Calu3 (cell line): ENCODE data around the gene MCM10. TPM values are rescaled to one million over a fixed set of nuclear protein-coding genes. Genes with fewer than 3 reads are reported as not detected.
"Not testable (repeated sequence)": the region's sequence is repeated elsewhere in the genome, so short reads cannot be mapped to it uniquely, and the experiment has no call there.

Experiments used
- BruUV-seq: library from RNA; stranded (reverse); fragments of 400-500 nt; replicated peaks from 2 replicates; lab custom pipeline; 2021; lab: Mats Ljungman, UMichigan
- CTCF ChIA-PET: fragments of 300-600 bp; sonication (Branson Sonifier 250); formaldehyde crosslinking; loops from one replicate; lab custom pipeline; 2022; ENCODE audit warnings: antibody characterized with exemption; lab: Charles Lee
- DNase-seq: peaks from one replicate; pipeline ENCODE4 v3.0.0; 2022
- H3K27ac Mint-ChIP-seq: one replicate; pipeline ENCODE4 v1.8.0; 2022; ENCODE audit warnings: mixed read lengths; ENCODE audit not compliant: unreplicated experiment
- H3K27me3 Mint-ChIP-seq: one replicate; pipeline ENCODE4 v1.8.0; 2022; ENCODE audit warnings: mixed read lengths; ENCODE audit not compliant: unreplicated experiment
- H3K36me3 Mint-ChIP-seq: one replicate; pipeline ENCODE4 v1.8.0; 2022; ENCODE audit warnings: mild to moderate bottlenecking, moderate library complexity, mixed read lengths; ENCODE audit not compliant: insufficient read depth, unreplicated experiment
- H3K4me1 Mint-ChIP-seq: one replicate; pipeline ENCODE4 v1.8.0; 2022; ENCODE audit warnings: mild to moderate bottlenecking, low read depth, mixed read lengths; ENCODE audit not compliant: unreplicated experiment
- H3K4me3 Mint-ChIP-seq: one replicate; pipeline ENCODE4 v1.8.0; 2022; ENCODE audit warnings: mild to moderate bottlenecking, low read depth, moderate library complexity, mixed read lengths; ENCODE audit not compliant: unreplicated experiment
- H3K9me3 Mint-ChIP-seq: one replicate; pipeline ENCODE4 v1.8.0; 2022; ENCODE audit warnings: low read depth, mixed read lengths; ENCODE audit not compliant: unreplicated experiment
- CTCF ChIP-seq: fragments of 200-600 bp; IDR thresholded peaks from one replicate; pipeline ENCODE4 v1.8.0; 2022; ENCODE audit warnings: antibody characterized with exemption; ENCODE audit not compliant: unreplicated experiment
- intact Hi-C: fragments of 100-400 bp; cut with micrococcal nuclease; formaldehyde crosslinking; loops from one replicate; pipeline ENCODE4 v1.10.0; 2022; ENCODE audit not compliant: unreplicated experiment
- total RNA-seq: library from RNA; stranded (reverse); gene quantifications from 2 replicates; pipeline ENCODE4 v1.2.3, GENCODE V29; 2022

Gene MCM10
- total RNA-seq, 1 experiment from 2014 or later: 49.3 TPM

DNA sequence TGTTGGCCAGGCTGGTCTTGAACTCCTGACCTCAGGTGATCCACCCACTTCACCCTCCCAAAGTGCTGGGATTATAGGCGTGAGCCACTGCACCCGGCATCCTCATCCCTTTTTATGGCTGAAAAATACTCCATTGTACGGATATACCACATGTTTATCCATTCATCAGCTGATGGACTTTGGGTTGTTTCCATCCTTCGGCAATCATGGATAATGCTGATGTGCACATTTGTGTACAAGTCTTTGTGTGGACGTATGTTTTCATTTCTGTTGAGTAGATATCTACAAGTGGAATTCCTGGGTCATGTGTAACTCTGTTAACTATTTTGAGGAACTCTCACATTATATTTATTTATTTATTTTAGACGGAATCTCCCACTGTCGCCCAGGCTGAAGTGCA is 78.6 kb downstream of the MCM10 start:
- no peak for TF ChIP-seq CTCF
- no peak overlapping the region for H3K27ac Mint-ChIP-seq
- H3K4me3 Mint-ChIP-seq: no peak overlapping the region
- DNase-seq: no peak
- intact Hi-C loops: no loop called here
- no TSS peak for BruUV-seq
- H3K4me1 Mint-ChIP-seq: no peaks in the 10 kb centered on the region
- no peaks in the 10 kb centered on the region for H3K36me3 Mint-ChIP-seq
- no peaks in the 10 kb centered on the region for H3K27me3 Mint-ChIP-seq
- no peaks in the 10 kb centered on the region for H3K9me3 Mint-ChIP-seq
- CTCF ChIA-PET: no interaction called here

DNA sequence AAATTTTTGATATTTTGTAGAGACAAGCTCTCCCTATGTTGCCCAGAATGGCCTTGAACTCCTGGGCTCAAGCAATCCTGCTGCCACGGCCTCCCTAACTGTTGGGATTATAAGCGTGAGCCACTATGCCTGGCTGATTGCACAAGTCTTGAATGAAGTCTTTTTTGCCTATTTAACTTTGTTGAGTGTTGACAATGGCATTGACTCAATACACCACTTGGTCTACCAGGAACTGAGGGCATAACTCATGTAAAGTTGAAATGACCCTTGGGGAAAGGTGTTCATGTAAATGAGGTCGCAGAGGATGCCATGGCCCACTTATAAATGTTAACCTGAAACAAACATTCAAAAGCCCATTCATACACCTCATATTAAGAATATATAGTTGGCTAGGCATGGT is 80.3 kb downstream of the MCM10 start:
- Mint-ChIP-seq H3K27ac (no peak overlapping the region), H3K4me1 (no peaks in the 10 kb centered on the region), H3K9me3 (no peaks in the 10 kb centered on the region), H3K4me3 (no peak overlapping the region), H3K27me3 (no peaks in the 10 kb centered on the region), H3K36me3 (no peaks in the 10 kb centered on the region)
- CTCF ChIA-PET: no interaction called here
- no peak for DNase-seq
- TF ChIP-seq CTCF: no peak
- intact Hi-C loops: no loop called here
- BruUV-seq: no TSS peak

DNA sequence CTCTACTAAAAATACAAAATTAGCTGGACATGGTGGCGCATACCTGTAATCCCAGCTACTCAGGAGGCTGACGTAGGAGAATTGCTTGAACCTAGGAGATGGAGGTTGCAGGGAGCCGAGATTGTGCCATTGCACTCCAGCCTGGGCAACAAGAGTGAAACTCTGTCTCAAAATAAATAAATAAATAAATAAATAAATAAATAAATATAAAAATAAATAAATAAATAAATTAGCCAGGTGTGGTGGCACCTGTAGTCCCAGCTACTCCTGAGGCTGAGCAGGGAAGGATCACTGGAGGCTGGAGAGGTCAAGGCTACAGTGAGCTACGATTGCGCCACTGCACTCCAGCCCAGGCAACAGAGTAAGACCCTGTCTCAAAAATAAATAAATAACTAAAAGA is 80.9 kb downstream of the MCM10 start:
- CTCF ChIA-PET: interaction anchor here (0.6 kb wide), 1 partner anchor 60 kb away, joined by 3 read pairs; no protein-coding TSS in a partner anchor
- H3K4me3 Mint-ChIP-seq, BruUV-seq, H3K36me3 Mint-ChIP-seq, intact Hi-C loops, H3K27me3 Mint-ChIP-seq, H3K4me1 Mint-ChIP-seq, H3K27ac Mint-ChIP-seq, DNase-seq, H3K9me3 Mint-ChIP-seq: not testable (repeated sequence)

- no peak for TF ChIP-seq CTCF
- CTCF ChIA-PET: no interaction called here
- no TSS peak for BruUV-seq
- H3K9me3 Mint-ChIP-seq: no peaks in the 10 kb centered on the region
- no peaks in the 10 kb centered on the region for H3K36me3 Mint-ChIP-seq
- no peaks in the 10 kb centered on the region for H3K4me1 Mint-ChIP-seq
- H3K27ac Mint-ChIP-seq: no peak overlapping the region
- H3K27me3 Mint-ChIP-seq: no peaks in the 10 kb centered on the region
- no peak overlapping the region for H3K4me3 Mint-ChIP-seq
- intact Hi-C loops: no loop called here
- no peak for DNase-seq
These were observed 85.9 kb downstream of the MCM10 start for GRCh38 chr10:13247246-13247645.

DNA sequence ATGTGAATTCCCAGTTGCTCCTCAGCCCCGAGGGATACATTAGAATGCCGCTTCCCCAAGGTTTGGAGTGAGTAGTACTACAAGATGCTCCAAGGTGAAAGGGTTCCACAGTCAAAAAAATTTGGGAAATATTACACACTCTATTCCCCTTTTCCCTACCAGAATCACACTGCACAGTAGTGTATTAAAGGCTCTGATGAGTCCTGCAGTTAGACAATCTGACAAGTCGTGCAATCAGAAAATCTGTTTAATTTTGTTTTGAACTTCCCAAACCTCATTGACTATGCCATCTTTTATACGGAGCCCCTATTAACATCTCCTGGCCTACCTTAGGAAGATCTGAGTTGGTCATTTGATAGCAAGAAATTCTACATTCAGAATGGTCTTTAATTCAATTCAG is 86.4 kb downstream of the MCM10 start:
- no peaks in the 10 kb centered on the region for H3K4me1 Mint-ChIP-seq
- no peaks in the 10 kb centered on the region for H3K36me3 Mint-ChIP-seq
- intact Hi-C loops: no loop called here
- no peak overlapping the region for H3K27ac Mint-ChIP-seq
- CTCF ChIA-PET: no interaction called here
- no peaks in the 10 kb centered on the region for H3K27me3 Mint-ChIP-seq
- no TSS peak for BruUV-seq
- TF ChIP-seq CTCF: no peak
- DNase-seq: no peak
- no peak overlapping the region for H3K4me3 Mint-ChIP-seq
- H3K9me3 Mint-ChIP-seq: no peaks in the 10 kb centered on the region
